GM19023 (cell line): Measurements from ENCODE around the gene KCNAB1.
A peak's percentile ranks its signal among the peaks of the same experiment; 100 is the strongest.
"Not testable (repeated sequence)": the region's sequence is repeated elsewhere in the genome, so short reads cannot be mapped to it uniquely, and the experiment has no call there.

Experiments
- ATAC-seq: cut with Tn5 transposase; IDR thresholded peaks from one replicate; pipeline ENCODE4 v1.9.1; 2021; ENCODE audit warnings: mild to moderate bottlenecking, moderate library complexity; ENCODE audit not compliant: unreplicated experiment

KCNAB1 gene

DNA sequence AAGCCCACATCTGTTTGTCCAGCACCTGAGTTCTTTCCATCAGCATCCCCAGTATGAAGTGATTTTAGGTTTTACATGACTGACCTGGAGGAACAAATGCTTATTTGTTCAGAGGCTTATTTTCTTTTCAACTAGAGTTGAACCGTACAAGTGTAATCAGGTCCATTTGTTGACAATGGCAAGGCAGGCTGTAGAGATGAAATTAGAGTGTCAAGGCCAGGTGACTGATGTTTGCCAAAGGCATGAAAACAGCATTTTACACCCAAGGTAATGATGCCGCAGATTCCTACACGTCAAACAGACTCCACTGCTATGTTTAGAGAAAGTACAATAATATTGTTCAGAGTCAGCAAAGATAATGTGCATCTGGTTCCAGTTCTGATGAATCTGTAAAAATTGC, 96.5 kb downstream of the KCNAB1 start:
- no peak for ATAC-seq

DNA sequence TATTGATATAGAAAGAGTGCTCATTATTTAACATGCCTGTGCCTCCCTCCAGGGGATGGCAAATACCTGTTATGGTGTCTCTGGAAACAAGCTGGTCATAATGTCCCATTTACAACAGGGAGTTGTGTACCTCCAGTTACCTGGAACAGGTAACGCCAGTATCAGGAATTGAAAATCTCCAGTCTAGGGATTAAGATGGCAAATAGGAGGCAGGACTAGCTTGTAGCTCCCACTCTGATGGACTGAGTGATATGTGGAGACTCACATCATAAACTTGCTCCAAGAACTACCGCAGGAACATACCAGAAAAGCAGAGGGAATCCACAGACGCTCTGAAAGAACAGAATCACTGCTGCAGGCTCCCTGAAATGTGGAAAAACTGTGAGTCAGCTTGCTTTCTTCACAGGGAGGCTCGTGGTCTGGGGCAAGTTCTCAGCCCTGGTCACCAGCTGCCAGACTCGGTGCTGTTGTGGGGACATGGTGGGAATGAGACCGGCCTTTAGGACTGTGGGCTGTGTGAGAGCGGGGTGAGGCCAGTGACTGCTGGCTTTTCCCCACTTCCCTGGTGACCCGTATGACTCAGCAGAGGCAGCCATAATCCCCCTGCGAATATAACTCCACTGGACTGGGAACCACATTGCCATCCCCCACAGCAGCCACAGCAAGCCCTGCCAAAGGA, 97.4 kb downstream of the KCNAB1 start:
- ATAC-seq = no peak

- ATAC-seq = no peak
Measured at GRCh38 chr3:156218353-156218744, 98.0 kb downstream of the KCNAB1 start.

- ATAC-seq = not testable (repeated sequence)
Measured at GRCh38 chr3:156222381-156222780, 102.0 kb downstream of the KCNAB1 start.

DNA sequence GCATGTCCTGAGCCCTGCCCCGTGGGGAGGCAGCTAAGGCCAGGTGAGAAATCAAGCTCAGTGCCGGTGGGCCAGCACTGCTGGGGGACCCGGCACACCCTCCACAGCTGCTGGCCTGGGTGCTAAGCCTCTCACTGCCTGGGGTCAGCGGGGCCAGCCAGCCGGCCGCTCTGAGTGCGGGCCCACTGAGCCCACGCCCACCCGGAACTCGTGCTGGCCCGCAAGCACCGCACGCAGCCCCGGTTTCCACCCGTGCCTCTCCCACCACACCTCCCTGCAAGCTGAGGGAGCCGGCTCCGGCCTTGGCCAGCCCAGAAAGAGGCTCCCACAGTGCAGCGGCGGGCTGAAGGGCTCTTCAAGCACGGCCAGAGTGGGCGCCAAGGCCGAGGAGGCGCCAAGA, 103.7 kb downstream of the KCNAB1 start:
- not testable (repeated sequence) for ATAC-seq

- no peak for ATAC-seq
Measured at GRCh38 chr3:156226676-156227420, 106.5 kb downstream of the KCNAB1 start.

- no peak for ATAC-seq
Measured at GRCh38 chr3:156227704-156228103, 107.3 kb downstream of the KCNAB1 start.

DNA sequence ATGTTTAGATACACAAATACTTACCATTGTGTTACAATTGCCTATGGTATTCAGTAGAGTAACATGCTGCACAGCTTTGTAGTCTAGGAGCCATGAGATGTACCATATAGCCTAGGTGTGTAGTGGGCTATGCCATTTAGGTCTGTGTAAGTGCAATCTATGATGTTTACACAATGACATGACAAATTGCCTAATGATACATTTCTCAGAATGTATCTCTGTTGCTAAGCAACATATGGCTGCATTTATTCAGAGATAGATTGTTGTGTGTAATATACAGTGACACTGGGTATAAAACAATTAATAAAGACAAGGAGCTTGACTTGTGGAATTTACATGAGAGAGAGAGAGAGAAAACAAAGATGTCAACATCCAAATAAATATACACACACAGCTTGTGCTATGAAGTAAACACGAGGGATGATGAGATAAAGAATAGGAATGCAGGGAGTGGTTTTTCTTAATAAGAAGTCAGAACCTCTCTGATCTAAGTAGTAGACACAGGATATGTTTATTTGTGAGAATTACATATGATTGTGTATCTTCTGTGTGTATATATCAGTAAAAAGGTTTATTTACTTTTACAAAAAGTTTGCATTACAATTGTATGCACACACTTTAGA, 110.0 kb downstream of the KCNAB1 start:
- no peak for ATAC-seq

DNA sequence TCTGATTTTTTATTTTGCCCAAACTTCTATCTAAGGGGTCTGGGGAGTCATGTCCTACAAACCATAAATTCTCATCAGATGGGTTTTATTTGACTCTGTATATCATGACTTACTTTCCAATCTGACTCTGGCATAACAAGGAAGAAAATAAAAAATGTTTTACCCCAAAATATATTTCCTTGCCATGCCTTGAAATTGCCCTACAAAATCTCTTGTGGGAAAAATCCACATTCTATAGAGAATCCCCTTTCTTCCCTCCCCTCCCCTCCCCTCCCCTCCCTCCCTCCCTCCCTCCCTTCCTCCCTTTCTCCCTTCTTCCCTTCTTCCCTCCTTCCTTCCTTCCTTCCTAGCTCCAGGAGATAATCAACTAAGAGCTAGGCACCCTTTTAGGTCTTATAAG, 110.8 kb downstream of the KCNAB1 start:
- ATAC-seq = not testable (repeated sequence)

- no peak for ATAC-seq
Measured at GRCh38 chr3:156233876-156234275, 113.5 kb downstream of the KCNAB1 start.

- no peak for ATAC-seq
Measured at GRCh38 chr3:156236556-156237260, 116.3 kb downstream of the KCNAB1 start.

GRCh38 chr3:156240642-156241041, 120.3 kb downstream of the KCNAB1 start:
- no peak for ATAC-seq

GRCh38 chr3:156246961-156247725, 126.8 kb downstream of the KCNAB1 start:
- ATAC-seq = no peak

DNA sequence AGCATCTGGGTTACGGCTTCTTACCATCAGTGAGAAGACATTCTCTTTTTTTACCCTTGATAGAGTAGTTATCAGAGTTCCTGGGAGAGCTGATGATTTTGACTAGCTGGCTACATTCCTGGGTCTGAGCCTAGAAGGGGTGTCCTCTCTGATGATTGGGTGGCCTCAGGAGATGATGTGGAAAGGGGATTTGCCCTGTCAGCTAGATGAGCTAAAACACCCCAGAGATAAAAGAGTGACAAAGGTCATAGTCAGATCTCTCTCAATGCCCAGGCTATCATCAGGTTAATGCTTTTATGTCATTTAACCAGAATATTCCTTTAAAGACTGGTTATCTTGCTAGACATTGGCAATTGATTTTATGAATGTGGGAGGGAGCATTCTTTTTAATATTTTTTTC, 130.2 kb downstream of the KCNAB1 start:
- no peak for ATAC-seq

- ATAC-seq = no peak
Measured at GRCh38 chr3:156251424-156251823, 131.0 kb downstream of the KCNAB1 start.

DNA sequence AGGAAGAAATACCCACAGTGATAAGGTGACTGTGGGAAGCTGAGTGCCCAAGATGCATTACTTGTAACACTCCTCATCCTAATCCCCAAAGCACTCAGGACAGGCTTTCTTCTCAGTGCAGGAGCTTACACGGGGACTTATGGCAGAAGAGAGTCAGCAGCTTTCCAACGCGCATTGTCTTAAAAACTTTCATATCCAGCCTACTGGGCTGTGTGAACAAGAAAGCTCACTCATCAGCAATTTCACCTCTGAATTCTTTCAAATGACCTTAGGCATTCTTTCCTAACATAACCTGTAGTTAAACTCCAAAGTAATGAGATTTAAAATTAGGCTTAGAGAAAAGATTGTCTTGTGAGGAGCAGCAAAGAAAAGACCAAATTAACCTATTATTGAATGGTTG, 132.3 kb downstream of the KCNAB1 start:
- no peak for ATAC-seq

DNA sequence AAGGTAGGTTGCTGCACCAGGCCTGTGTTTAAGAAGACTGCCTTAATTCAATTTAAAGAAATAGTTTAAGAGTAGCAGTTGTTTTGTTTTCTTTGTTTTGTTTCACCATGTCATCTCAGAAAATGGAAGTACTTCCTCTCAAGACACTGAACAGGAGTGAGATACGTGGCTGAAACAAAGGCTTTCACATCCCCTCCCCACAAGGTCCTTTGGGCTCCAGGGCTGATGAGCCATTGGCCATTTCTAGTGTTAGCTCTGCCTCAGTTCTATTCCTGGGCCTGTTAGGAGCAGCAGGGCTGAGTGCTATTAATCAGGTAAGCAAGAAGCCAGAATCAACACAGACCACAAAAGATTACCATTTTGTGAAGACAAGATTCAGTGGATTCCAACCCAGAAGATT, 132.8 kb downstream of the KCNAB1 start:
- ATAC-seq = peak; percentile 65

DNA sequence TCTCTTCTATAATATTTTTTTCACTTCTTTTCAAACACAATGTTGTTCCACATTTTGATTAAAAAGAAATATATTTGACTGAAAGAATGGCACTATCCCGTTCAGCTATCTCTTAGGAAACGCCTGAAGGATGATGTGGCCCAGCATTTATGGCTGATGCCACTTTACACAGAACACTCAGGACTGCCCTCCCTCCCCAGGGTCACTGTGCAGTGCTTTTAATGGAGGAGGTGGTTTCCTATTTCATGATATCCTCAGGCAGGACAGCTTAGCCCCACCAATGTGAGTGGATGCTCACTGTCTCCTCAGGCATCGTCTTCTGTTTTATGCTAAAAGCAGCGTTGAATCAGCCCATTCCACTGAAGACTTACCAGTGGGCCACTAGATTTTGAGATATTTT, 135.9 kb downstream of the KCNAB1 start:
- no peak for ATAC-seq

- no peak for ATAC-seq
Measured at GRCh38 chr3:156256945-156257344, 136.6 kb downstream of the KCNAB1 start.

- ATAC-seq = no peak
Measured at GRCh38 chr3:156258301-156258700, 137.9 kb downstream of the KCNAB1 start.

GRCh38 chr3:156259896-156260295, 139.5 kb downstream of the KCNAB1 start:
- ATAC-seq = no peak
